K562 (cell line): ENCODE measurements around the gene ADAM23. TPM values are rescaled to one million over a fixed set of nuclear protein-coding genes. Genes with fewer than 3 reads are reported as not detected.

Experiments used
- ATAC-seq: fragments of 200-7000 bp; cut with Tn5 transposase; 3 replicates; pipeline ENCODE4 v1.9.1; 2020; ENCODE audit warnings: moderate library complexity
- BruUV-seq: library from RNA; stranded (reverse); fragments of 400-500 nt; replicated peaks from 2 replicates; lab custom pipeline; 2021; lab: Mats Ljungman, UMichigan
- CTCF ChIA-PET: fragments of 300-600 bp; formaldehyde crosslinking; extraction: SDS; loops from one replicate; lab custom pipeline; 2021; ENCODE audit warnings: low intra/inter-chr PET ratio; lab: Yijun Ruan, JAX
- POLR2A ChIA-PET: fragments of 300-600, 350-650 bp; sonication (Branson Sonifier 250); formaldehyde crosslinking; extraction: SDS; loops from one replicate; lab custom pipeline; 2021; ENCODE audit warnings: antibody characterized with exemption, inconsistent platforms; lab: Yijun Ruan, JAX
- DNase-seq, 4 experiments: peaks; one replicate each; pipeline versions ENCODE4 v3.0.0 to v3.0.0-alpha.2; 2011 to 2018; ENCODE audit warnings: low spot score in 3 of 4, mixed read lengths in 3 of 4; ENCODE audit errors: extremely low read depth in 1 of 4
- FAIRE-seq: peaks from 2 replicates; lab custom pipeline; 2011; peaks lifted over from hg19 to GRCh38; lab: Jason Lieb, UNC
- H2AFZ ChIP-seq: 2 replicates; pipeline ENCODE4 v1.6.0; 2011; ENCODE audit warnings: low read depth, low read length, control low read depth, inconsistent platforms
- H3K27ac ChIP-seq: fragments of 200-600 bp; 3 replicates; pipeline ENCODE4 v1.8.0; 2011; ENCODE audit warnings: low read depth, mild to moderate bottlenecking, control low read depth, inconsistent platforms, low read length, moderate library complexity, mixed read lengths; ENCODE audit errors: extremely low read depth
- H3K27me3 ChIP-seq, 2 experiments: fragments of 300-600 bp in 1 of 2; 2 replicates in 1 of 2; 3 replicates in 1 of 2; pipeline versions ENCODE4 v1.6.0 to v1.8.0; 2011; ENCODE audit warnings: inconsistent platforms in 2 of 2, low read length in 2 of 2, mild to moderate bottlenecking in 1 of 2, mixed read lengths in 1 of 2, moderate library complexity in 1 of 2; ENCODE audit not compliant: control insufficient read depth in 2 of 2, insufficient read depth in 2 of 2
- H3K36me3 ChIP-seq: fragments of 300-600 bp; 3 replicates; pipeline ENCODE4 v1.8.0; 2011; ENCODE audit warnings: mild to moderate bottlenecking, low read length, inconsistent platforms; ENCODE audit not compliant: control insufficient read depth, insufficient read depth
- H3K4me1 ChIP-seq, 2 experiments: fragments of 200-600 bp in 1 of 2; replicated peaks in 1 of 2; 2 replicates in 1 of 2; 3 replicates in 1 of 2; pipeline versions ENCODE4 v1.5.1 to v1.8.0; 2011; ENCODE audit warnings: inconsistent platforms in 2 of 2, low read length in 2 of 2, mild to moderate bottlenecking in 1 of 2, mixed read lengths in 1 of 2, moderate library complexity in 1 of 2; ENCODE audit not compliant: control insufficient read depth in 2 of 2, insufficient read depth in 2 of 2
- H3K4me2 ChIP-seq: 2 replicates; pipeline ENCODE4 v1.6.1; 2011; ENCODE audit warnings: low read length, control low read depth, inconsistent platforms, mixed read lengths; ENCODE audit not compliant: insufficient read depth
- H3K4me3 ChIP-seq: fragments of 200-600 bp; sonication (generic), shearing (Covaris generic); 2 replicates; pipeline ENCODE4 v1.5.1; 2016; ENCODE audit warnings: control low read depth, inconsistent platforms
- H3K79me2 ChIP-seq: fragments of 200-600 bp; 3 replicates; pipeline ENCODE4 v1.8.0; 2011; ENCODE audit warnings: low read length, inconsistent platforms; ENCODE audit not compliant: control insufficient read depth, insufficient read depth
- H3K9ac ChIP-seq, 2 experiments: 2 replicates each; pipeline versions ENCODE4 v1.6.0 to v1.6.1; 2011; ENCODE audit warnings: low read depth in 2 of 2, low read length in 2 of 2, control low read depth in 1 of 2, inconsistent platforms in 1 of 2, mild to moderate bottlenecking in 1 of 2, mixed read lengths in 1 of 2; ENCODE audit not compliant: insufficient read depth in 1 of 2
- H3K9me1 ChIP-seq: one replicate; pipeline ENCODE4 v1.6.0; 2011; ENCODE audit warnings: inconsistent platforms, mild to moderate bottlenecking, low read length, moderate library complexity; ENCODE audit not compliant: control insufficient read depth, insufficient read depth
- H3K9me3 ChIP-seq: replicated peaks from 2 replicates; pipeline ENCODE4 v1.5.1; 2011; ENCODE audit warnings: low read depth, low read length, inconsistent platforms; ENCODE audit not compliant: control insufficient read depth, insufficient read depth
- H4K20me1 ChIP-seq: replicated peaks from 2 replicates; pipeline ENCODE4 v1.6.1; 2011; ENCODE audit warnings: low read length, inconsistent platforms, mixed read lengths; ENCODE audit not compliant: control insufficient read depth, insufficient read depth
- BRCA1 ChIP-seq, 2 experiments: fragments of 450-650 bp in 1 of 2; sonication (generic) in 1 of 2; formaldehyde crosslinking in 1 of 2; IDR thresholded peaks; 2 replicates each; pipeline versions ENCODE4 v1.5.0 to v1.6.1; 2017 to 2020; ENCODE audit warnings: mild to moderate bottlenecking in 1 of 2, missing genetic modification reagents in 1 of 2
- NCOA4 ChIP-seq: fragments of 450-650 bp; IDR thresholded peaks from 2 replicates; pipeline ENCODE4 v1.6.1; 2018; ENCODE audit warnings: mild to moderate bottlenecking; ENCODE audit not compliant: partially characterized antibody
- PHF8 ChIP-seq: fragments of 200-600 bp; sonication (generic); IDR thresholded peaks from 2 replicates; pipeline ENCODE4 v1.6.1; 2012; ENCODE audit warnings: mixed run types, mild to moderate bottlenecking, inconsistent platforms, low read length, moderate library complexity, borderline replicate concordance
- SETDB1 ChIP-seq: IDR thresholded peaks from one replicate; pipeline ENCODE4 v1.6.1; 2012; ENCODE audit warnings: low read length, control low read depth, inconsistent platforms
- TCF7 ChIP-seq: sonication (generic); IDR thresholded peaks from 2 replicates; pipeline ENCODE4 v1.6.1; 2016; ENCODE audit warnings: antibody characterized with exemption, borderline replicate concordance
- TRIM24 ChIP-seq, 2 experiments: fragments of 450-650 bp; IDR thresholded peaks; 2 replicates each; pipeline ENCODE4 v1.6.1; 2016
- ZKSCAN3 ChIP-seq: fragments of 250-450 bp; sonication (Bioruptor Pico); IDR thresholded peaks from 2 replicates; pipeline ENCODE4 v1.4.0; 2020
- ZNF217 ChIP-seq: sonication (generic); formaldehyde crosslinking; IDR thresholded peaks from 2 replicates; pipeline ENCODE4 v1.8.0; 2022; ENCODE audit warnings: mild to moderate bottlenecking, missing genetic modification reagents
- ZNF561 ChIP-seq: fragments of 450-650 bp; formaldehyde crosslinking; conservative IDR thresholded peaks from 2 replicates; pipeline ENCODE4 v1.4.0; 2020; ENCODE audit warnings: mild to moderate bottlenecking, moderate library complexity
- ZNF639 ChIP-seq, 2 experiments: fragments of 200-800 bp in 1 of 2; sonication (Bioruptor generic) in 1 of 2; sonication (generic) in 1 of 2; formaldehyde crosslinking in 1 of 2; IDR thresholded peaks in 1 of 2; conservative IDR thresholded peaks in 1 of 2; 2 replicates each; pipeline versions ENCODE4 v1.5.0 to v1.6.1; 2016 to 2020; ENCODE audit warnings: missing compliant biosample characterization in 1 of 2, missing genetic modification characterization in 1 of 2, missing genetic modification reagents in 1 of 2
- ZZZ3 ChIP-seq: fragments of 450-650 bp; IDR thresholded peaks from 2 replicates; pipeline ENCODE4 v1.6.1; 2016; ENCODE audit warnings: antibody characterized with exemption, mild to moderate bottlenecking, moderate library complexity
- WGBS: fragments of 100-300 bp; shearing (Covaris generic); methylation state at CpG from one replicate; pipeline ENCODE4 v1.1.6; 2016; ENCODE audit warnings: low coverage, mixed read lengths; ENCODE audit not compliant: insufficient coverage; ENCODE audit errors: missing lambda C conversion rate; 5-methylcytosine and 5-hydroxymethylcytosine counted together
- in situ Hi-C: fragments of 300-500 bp; cut with MboI; formaldehyde crosslinking; loops from 4 replicates; pipeline ENCODE4 v1.15.0; 2018; ENCODE audit warnings: inconsistent platforms, mixed read lengths
- intact Hi-C: fragments of 100-400 bp; cut with micrococcal nuclease; formaldehyde crosslinking; loops from 2 replicates; pipeline ENCODE4 v1.14.2; 2022
- polyA plus RNA-seq, 8 experiments: library from polyadenylated mRNA; depleted of rRNA in 4 of 8; stranded (reverse) in 5 of 8; unstranded in 3 of 8; fragments of >200 nt; fragmentation: Nextera tagmentation in 2 of 8; fragmentation: Illumina TruSeq in 1 of 8; extraction: Ambion mirVana in 2 of 8; extraction: Trizol in 1 of 8; gene quantifications; 2 replicates each; pipeline versions ENCODE4 v1.2.1 to v1.2.3, GENCODE V29; 2011 to 2014; ENCODE audit warnings: inconsistent platforms in 1 of 8, missing spikeins in 1 of 8
- total RNA-seq, 7 experiments: library from RNA; depleted of rRNA in 6 of 7; stranded (reverse); fragments of >200 nt in 6 of 7; fragmentation: Illumina TruSeq in 2 of 7; extraction: Trizol in 2 of 7; gene quantifications; 2 replicates each; pipeline versions ENCODE4 v1.2.1 to v1.2.3, GENCODE V29; 2011 to 2021; ENCODE audit warnings: low replicate concordance in 1 of 7
- TF ChIP-seq, protein P1 (sequence below): IDR thresholded peaks from 3 replicates; pipeline ENCODE4 v1.6.1; 2011; ENCODE audit warnings: borderline replicate concordance, mild to moderate bottlenecking; ENCODE audit not compliant: insufficient read length, insufficient read depth

Gene ADAM23
- total and polyA plus RNA-seq, 9 of the 15 experiments (the other 6 are each of a cell fraction or from before 2014, with no cell fraction given), result 0.02 TPM; not detected in 8

- FAIRE-seq (no peak), ATAC-seq (no peak), DNase-seq (no peak)
- Histone ChIP-seq H3K4me3 (no peak overlapping the region), H3K4me1 (no peaks in the 10 kb centered on the region), H2AFZ (no peak overlapping the region), H3K9me1 (no peaks in the 10 kb centered on the region), H4K20me1 (no peaks in the 10 kb centered on the region), H3K4me2 (no peak overlapping the region), H3K36me3 (no peaks in the 10 kb centered on the region), H3K9me3 (no peaks in the 10 kb centered on the region), H3K9ac (no peak overlapping the region), H3K27me3 (peaks cover 0 to 6% of the 10 kb centered on the region in 2 experiments; a peak in 4 of 5 replicates), H3K79me2 (no peaks in the 10 kb centered on the region), H3K27ac (no peak overlapping the region)
- intact Hi-C loops, result no loop called here
- no TSS peak for BruUV-seq
- WGBS, result 0% methylated on average over 3 of the region's 3 CpGs
- ChIA-PET POLR2A (no interaction called here), CTCF (no interaction called here)
- in situ Hi-C loops, result loop anchor here (25.0 kb wide), 1 partner anchor 893 kb away; no protein-coding TSS in a partner anchor
- TF ChIP-seq NCOA4 (no peak), SETDB1 (no peak), ZNF561 (CRISPR knock-in tag) (no peak)
- TF ChIP-seq, protein P1, sequence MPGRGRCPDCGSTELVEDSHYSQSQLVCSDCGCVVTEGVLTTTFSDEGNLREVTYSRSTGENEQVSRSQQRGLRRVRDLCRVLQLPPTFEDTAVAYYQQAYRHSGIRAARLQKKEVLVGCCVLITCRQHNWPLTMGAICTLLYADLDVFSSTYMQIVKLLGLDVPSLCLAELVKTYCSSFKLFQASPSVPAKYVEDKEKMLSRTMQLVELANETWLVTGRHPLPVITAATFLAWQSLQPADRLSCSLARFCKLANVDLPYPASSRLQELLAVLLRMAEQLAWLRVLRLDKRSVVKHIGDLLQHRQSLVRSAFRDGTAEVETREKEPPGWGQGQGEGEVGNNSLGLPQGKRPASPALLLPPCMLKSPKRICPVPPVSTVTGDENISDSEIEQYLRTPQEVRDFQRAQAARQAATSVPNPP, result no peak
Measured at GRCh38 chr2:206569470-206569869, 126.1 kb downstream of the ADAM23 start.

DNA sequence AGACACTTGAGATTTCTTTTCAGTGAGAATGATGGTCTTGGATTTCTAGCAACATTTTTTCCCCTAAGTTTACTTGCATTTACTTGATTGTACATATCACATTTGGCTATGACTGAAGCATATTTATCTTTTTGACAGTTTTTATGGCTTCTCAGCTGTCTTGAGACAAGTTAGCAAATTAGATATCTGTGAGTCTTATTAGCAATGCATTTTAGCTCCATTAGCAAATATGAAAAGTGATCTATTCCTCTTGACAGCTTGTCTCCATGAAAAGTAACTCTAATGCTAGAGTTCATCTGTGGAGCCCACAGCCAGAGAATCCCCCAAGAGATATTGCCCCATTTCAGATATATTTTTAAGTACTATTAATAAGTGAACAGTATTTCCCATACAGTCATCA lies 126.9 kb downstream of the ADAM23 start:
- Histone ChIP-seq H3K4me1 (no peaks in the 10 kb centered on the region), H3K27me3 (peaks cover 0 to 6% of the 10 kb centered on the region in 2 experiments; a peak in 4 of 5 replicates), H3K27ac (no peak overlapping the region), H3K4me3 (no peak overlapping the region), H3K4me2 (no peak overlapping the region), H3K9me1 (no peaks in the 10 kb centered on the region), H4K20me1 (no peaks in the 10 kb centered on the region)
- FAIRE-seq (no peak), ATAC-seq (no peak), DNase-seq (no peak)
- ChIA-PET POLR2A (no interaction called here), CTCF (no interaction called here)
- in situ Hi-C loops, result loop anchor here (25.0 kb wide), 1 partner anchor 892 kb away; no protein-coding TSS in a partner anchor
- TF ChIP-seq ZNF639 (CRISPR knock-in tag; conservative IDR thresholded peaks at IDR 0.05 in 1 of 2, IDR thresholded peaks at IDR 0.05 in 1 of 2), result no peak
- no peak for TF ChIP-seq ZZZ3
- no peak for TF ChIP-seq ZKSCAN3 (CRISPR knock-in tag)
- no peak for TF ChIP-seq TCF7
- no peak for TF ChIP-seq TRIM24 (IDR thresholded peaks at IDR 0.05)
- no peak for TF ChIP-seq PHF8
- no peak for TF ChIP-seq BRCA1 (IDR thresholded peaks at IDR 0.05)
- no peak for TF ChIP-seq BRCA1 (CRISPR knock-in tag; IDR thresholded peaks at IDR 0.05)
- no peak for TF ChIP-seq ZNF217 (CRISPR knock-in tag)
- TF ChIP-seq, all 486 proteins: peak for 0
- no peaks in the 10 kb centered on the region for H3K9me3 ChIP-seq
- no peak overlapping the region for H2AFZ ChIP-seq
- no TSS peak for BruUV-seq
- H3K79me2 ChIP-seq, result no peaks in the 10 kb centered on the region
- no peak overlapping the region for H3K9ac ChIP-seq
- no peaks in the 10 kb centered on the region for H3K36me3 ChIP-seq
- intact Hi-C loops, result no loop called here
